ENCODE results near the gene ERF. TPM values are rescaled to one million over a fixed set of nuclear protein-coding genes. Genes with fewer than 3 reads are reported as not detected.

ERF gene
- 110 to 131 TPM (median 125 TPM) in 5 replicates for total RNA-seq (2022; extraction: Qiagen RNA extraction; ENCODE audit: low read depth)

DNA sequence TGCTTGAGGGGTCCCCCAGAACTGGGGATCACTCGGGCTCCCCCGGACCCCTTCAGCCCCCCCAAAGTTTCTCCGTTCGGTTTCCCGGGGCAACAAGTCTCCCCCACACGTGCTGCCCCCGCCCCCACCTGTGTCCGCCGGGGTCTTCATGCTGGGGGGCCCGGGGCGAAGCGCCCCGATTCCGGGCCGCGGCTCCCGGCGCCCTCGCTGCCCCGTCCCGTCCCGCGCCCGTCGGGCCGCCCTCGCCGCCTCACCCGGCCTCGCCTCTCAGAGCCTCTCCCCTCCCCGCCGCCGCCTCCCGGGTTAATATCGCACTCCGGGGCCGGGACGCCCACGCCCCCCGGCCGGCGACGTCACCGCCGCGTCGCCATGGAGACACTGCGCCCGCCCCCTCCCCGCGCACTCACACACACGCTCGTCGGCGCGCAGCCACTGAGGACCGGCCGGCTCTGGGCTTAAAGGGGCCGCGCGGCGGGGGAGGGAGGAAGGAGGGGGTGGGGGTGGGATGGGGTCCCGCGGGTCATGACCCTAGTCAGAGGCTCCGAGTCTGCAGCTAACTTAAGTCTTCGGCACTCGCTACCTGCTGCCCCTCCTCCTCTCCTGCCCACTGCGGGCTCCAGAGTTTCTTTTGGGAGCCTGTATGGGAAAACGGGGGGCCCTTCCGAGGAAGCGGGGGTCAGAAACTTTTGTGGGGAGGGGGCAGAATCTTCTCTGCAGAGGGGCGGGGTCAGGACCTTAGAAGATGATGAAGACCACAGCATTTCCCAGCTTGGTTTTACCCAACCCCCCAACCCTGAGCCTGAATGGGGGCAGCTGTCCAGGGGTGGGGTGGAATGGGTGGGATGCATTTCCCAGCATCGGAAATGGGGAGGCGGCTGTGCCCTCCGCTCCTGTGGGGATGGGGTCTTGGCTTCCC lies at the start of gene ERF:
TSS of gene ERF (minus strand) at position 279 of the 916 bp plus-strand sequence. CDS start at position 150, 129 bp downstream.

GRCh38 chr19:42301646-42302203 lies 46.8 kb upstream of the ERF start, which contains the start of gene PRR19:
Gene PRR19 (plus strand): TSS chr19:42302132. CDS start chr19:42309585, 7,453 bp downstream.

DNA sequence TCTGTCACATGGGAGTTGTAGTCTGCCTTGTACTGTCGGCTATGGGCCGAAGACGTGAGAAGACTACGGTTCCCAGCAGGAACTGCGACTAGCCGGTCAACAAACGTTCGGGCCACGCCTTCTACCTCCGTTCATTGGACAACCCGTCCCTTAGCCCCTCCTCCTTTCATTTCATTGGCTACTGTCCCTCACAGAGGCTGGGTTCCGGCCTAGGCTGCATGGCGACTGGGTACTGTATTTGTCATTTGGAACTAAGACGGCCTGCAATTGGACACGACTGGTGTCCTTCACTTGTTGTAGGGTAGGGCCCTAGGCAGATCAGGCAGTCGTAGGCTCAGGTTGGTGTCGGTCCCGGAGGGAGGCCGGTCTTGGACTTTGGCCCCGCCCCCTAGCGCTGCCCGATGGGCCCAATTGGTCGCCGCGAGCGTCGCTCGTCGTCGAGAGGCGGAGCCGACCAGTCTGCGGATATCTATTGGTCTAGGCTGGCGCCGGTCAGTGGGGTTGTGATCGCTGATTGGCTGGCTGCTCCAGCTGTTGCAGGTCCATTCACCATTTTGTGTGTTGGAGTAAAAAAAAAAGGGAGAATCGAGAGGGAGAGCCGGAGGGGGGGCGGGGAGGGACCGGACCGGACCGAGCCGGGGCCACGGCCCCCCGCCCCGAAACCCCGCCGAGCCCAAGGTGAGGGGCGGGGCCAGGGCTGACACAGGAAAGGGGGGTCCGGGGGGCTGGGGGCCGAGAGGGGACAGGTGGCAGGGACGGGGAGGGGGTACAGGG lies 14.0 kb upstream of the ERF start, which contains the start of gene CIC:
TSS of gene CIC (plus strand) at position 549 of the 774 bp plus-strand sequence. CDS start 2,532 bp downstream, outside the sequence.

GRCh38 chr19:42242512-42243409 lies 12.2 kb downstream of the ERF start, which contains the start of gene GSK3A:
Gene GSK3A (minus strand): TSS chr19:42242602. CDS start chr19:42242465, 137 bp downstream.

GRCh38 chr19:42219812-42220750 lies 34.8 kb downstream of the ERF start, which contains the start of gene ZNF526:
Gene ZNF526 (plus strand): TSS chr19:42220312. CDS start chr19:42224404, 4,092 bp downstream.

GRCh38 chr19:42217520-42218437 lies 37.1 kb downstream of the ERF start, which contains the start of gene DEDD2:
Gene DEDD2 (minus strand): TSS chr19:42217677. CDS start chr19:42217007, 670 bp downstream.

Other genes starting within 250 kb of the ERF start
- 0.21 to 1.0 TPM (median 0.60 TPM) in 5 replicates for gene GRIK5, start 184.9 kb downstream of the ERF start, total RNA-seq (2022; extraction: Qiagen RNA extraction; ENCODE audit: low read depth)
- gene ZNF574, start 179.0 kb downstream of the ERF start, total RNA-seq (2022; extraction: Qiagen RNA extraction; ENCODE audit: low read depth): 21.8 to 39.4 TPM (median 36.5 TPM) in 5 replicates
- 0.14 to 1.2 TPM (median 0.41 TPM) in 5 replicates for gene POU2F2, start 122.7 kb downstream of the ERF start, total RNA-seq (2022; extraction: Qiagen RNA extraction; ENCODE audit: low read depth)
- gene DEDD2, start 37.5 kb downstream of the ERF start, total RNA-seq (2022; extraction: Qiagen RNA extraction; ENCODE audit: low read depth): 43.1 to 88.7 TPM (median 75.9 TPM) in 5 replicates
- 13.2 to 22.4 TPM (median 19.7 TPM) in 5 replicates for gene ZNF526, start 34.8 kb downstream of the ERF start, total RNA-seq (2022; extraction: Qiagen RNA extraction; ENCODE audit: low read depth)
- gene GSK3A, start 12.5 kb downstream of the ERF start, total RNA-seq (2022; extraction: Qiagen RNA extraction; ENCODE audit: low read depth): 99.0 to 169 TPM (median 161 TPM) in 5 replicates
- 26.5 to 63.0 TPM (median 56.8 TPM) in 5 replicates for gene CIC, start 14.1 kb upstream of the ERF start, total RNA-seq (2022; extraction: Qiagen RNA extraction; ENCODE audit: low read depth)
- 3.5 to 4.9 TPM (median 3.7 TPM) in 5 replicates for gene PRR19, start 47.0 kb upstream of the ERF start, total RNA-seq (2022; extraction: Qiagen RNA extraction; ENCODE audit: low read depth)
- gene PAFAH1B3, start 47.5 kb upstream of the ERF start, total RNA-seq (2022; extraction: Qiagen RNA extraction; ENCODE audit: low read depth): 111 to 154 TPM (median 141 TPM) in 5 replicates
- gene TMEM145, start 58.2 kb upstream of the ERF start, total RNA-seq (2022; extraction: Qiagen RNA extraction; ENCODE audit: low read depth): 2.5 to 3.9 TPM (median 3.2 TPM) in 5 replicates
- gene MEGF8, start 70.5 kb upstream of the ERF start, total RNA-seq (2022; extraction: Qiagen RNA extraction; ENCODE audit: low read depth): 17.9 to 30.2 TPM (median 26.0 TPM) in 5 replicates
- 35.4 to 51.0 TPM (median 43.8 TPM) in 5 replicates for gene CNFN, start 135.2 kb upstream of the ERF start, total RNA-seq (2022; extraction: Qiagen RNA extraction; ENCODE audit: low read depth)
- gene LIPE, start 172.3 kb upstream of the ERF start, total RNA-seq (2022; extraction: Qiagen RNA extraction; ENCODE audit: low read depth): 1.3 to 3.0 TPM (median 2.0 TPM) in 5 replicates
- gene CXCL17, start 187.8 kb upstream of the ERF start, total RNA-seq (2022; extraction: Qiagen RNA extraction; ENCODE audit: low read depth): 0.39 TPM in 1 of 5 replicates, not detected in the others

Measured in A549 treated with ZK216348 at 1 μM for 4 hours (cell line).